HL-60/S4 (cell line): ENCODE data around the gene CD22.
"Not testable (repeated sequence)": the region's sequence is repeated elsewhere in the genome, so short reads cannot be mapped to it uniquely, and the experiment has no call there.

Experiments
- in situ Hi-C: fragments of 300-500 bp; cut with MboI; formaldehyde crosslinking; loops from 2 replicates; pipeline ENCODE4 v1.14.3; 2022; ENCODE audit warnings: low sequenced_read_pairs

Gene CD22

DNA sequence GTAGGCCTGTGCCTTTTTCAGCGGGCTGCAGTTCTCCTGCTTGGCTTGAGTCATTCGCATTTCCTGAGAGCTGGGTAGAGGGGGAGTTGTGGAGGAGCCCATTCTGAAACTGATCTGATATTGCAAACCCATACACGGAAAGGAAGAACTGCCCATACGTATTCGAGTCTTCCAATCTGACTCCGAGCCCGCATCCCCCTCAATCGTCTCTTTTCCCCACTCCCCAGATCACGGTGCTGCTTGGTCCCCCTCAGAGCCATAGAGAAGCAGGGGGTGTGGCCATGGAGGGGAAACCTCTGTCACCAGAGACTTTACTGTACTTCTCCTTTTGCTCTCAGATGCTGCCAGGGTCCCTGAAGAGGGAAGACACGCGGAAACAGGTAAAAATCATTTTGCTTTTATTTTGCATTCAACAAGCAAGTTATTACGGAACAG lies at the start of gene CD22:
CD22 (plus strand) TSS at position 337 of the 435 bp plus-strand sequence. CDS start 2,854 bp downstream, outside the sequence.
- in situ Hi-C loops = no loop called here

DNA sequence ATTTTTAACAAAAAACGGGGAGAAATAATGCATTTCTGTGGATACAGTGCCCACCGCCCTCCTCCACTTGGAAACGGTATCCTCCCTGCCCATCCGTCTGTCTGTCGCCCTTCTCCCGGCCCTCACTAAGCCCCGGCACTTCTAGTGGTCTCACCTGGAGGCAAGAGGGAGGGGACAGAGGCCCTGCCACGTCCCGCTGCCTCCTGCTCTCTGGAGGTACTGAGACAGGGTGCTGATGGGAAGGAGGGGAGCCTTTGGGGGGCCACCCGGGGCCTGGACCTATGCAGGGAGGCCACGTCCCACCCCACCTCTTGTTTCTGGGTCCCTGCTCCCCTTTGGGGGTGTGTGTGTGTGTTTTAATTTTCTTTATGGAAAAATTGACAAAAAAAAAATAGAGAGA lies 49.6 kb upstream of the CD22 start:
- in situ Hi-C loops = no loop called here

DNA sequence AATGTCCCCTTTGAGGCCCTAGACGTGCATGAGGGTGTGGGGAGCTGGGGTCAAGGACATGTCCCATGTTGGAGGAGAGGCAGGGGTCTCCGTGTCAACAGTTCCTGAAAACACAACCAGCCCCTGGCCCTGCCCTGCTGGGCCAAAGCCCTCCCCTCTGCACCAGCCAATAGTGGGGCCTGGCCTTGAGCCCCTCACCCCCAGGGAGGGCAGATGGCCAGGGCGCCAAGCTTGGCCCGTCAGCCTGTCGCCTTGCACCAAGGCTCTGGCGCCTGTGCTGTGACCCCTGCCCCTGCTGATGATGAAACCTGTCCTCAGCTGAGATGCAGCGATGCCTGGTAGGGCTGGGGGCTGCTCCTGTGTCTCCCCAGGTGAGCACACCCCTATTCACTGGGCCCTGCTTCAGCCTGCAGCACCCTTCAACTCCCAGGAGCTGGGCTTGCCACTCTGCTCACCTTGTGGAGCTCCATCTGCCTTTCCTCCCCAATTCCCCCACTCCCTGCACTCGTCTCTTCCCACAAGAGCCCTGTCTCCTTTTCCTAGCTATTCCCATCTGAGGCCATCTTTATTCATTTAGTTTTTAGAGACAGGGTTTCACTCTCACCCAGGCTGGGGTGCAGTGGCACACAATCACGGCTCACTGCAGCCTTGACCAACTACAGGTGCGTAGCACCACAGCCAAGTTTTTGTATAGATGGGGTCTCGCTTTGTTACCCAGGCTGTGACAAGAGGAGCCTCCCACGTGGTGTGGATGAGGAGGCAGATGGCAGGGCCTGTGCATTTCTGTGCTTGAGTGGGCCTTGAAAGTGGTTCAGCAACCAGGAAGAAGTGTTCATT lies 48.8 kb upstream of the CD22 start:
- in situ Hi-C loops = no loop called here

DNA sequence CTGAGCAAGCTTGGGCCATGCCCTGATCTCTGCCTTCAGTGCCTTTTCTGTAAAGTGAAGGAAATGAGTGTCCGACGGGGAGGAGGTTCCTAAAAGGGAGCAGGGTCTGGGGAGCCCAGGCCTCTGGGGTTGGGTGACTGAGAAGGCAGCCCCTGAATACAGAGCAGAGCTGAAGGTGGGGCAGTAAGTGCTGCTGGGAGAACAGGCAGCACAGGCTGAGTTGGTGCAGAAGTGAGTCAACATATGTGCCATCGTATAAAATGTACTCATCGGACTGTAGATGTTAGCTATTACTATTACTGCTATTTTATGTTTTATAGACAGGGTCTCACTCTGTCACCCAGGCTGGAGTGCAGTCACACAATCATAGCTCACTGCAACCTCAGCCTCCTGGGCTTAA lies 47.7 kb upstream of the CD22 start:
- in situ Hi-C loops = no loop called here

DNA sequence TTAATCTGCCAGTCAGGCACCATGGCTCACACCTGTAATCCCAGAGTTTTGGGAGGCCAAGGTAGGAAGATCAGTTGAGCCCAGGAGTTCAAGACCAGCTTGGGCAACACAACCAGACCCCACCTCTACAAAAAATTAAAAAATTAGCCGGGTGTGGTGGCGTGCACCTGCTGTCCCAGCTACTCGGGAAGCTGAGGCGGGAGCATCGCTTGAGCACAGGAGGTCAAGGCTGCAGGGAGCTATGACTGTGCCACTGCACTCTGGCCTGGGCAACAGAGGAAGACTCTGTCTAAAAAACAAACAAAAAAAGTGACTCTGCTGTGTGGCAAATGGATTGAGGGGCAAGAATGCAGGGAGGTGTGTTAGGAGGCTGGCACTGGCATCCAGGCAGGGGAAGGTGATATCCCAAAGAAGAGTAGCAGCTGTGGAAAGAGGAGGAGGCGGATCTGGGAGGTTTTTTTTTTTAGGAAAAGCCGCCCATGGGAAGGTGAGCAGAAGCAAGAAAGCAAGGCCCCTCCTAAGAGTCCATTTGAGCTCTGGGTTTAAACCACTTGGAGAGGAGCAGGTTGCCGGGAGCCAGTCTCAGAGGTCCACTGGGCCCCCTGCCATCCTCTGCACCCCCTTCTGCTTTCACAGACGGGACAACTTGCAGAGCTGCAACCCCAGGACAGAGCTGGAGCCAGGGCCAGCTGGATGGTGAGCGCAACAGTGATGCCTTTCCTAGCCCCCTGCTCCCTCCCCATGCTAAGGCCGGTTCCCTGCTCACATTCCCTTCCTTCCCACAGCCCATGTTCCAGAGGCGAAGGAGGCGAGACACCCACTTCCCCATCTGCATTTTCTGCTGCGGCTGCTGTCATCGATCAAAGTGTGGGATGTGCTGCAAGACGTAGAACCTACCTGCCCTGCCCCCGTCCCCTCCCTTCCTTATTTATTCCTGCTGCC lies 44.6 kb upstream of the CD22 start:
- in situ Hi-C loops = no loop called here

- in situ Hi-C loops = no loop called here
Measured at GRCh38 chr19:35285095-35285449, 43.9 kb upstream of the CD22 start.

DNA sequence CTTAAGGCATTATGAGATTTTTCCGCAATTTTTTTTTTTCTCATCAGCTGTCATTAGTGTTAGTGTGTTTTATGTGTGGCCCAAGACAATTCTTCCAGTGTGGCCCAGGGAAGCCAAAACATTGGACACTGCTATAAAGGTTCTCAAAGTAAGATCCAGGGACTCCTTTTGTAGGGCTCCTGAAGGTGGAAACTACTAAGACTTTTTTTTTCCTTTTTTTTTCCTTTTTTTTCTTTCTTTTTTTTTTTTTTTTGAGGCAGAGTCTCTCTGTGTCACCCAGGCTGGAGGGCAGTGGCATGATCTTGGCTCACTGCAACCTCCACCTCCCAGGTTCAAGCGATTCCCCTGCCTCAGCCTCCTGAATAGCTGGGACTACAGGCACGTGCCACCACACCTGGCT lies 43.5 kb upstream of the CD22 start:
- in situ Hi-C loops = not testable (repeated sequence)

DNA sequence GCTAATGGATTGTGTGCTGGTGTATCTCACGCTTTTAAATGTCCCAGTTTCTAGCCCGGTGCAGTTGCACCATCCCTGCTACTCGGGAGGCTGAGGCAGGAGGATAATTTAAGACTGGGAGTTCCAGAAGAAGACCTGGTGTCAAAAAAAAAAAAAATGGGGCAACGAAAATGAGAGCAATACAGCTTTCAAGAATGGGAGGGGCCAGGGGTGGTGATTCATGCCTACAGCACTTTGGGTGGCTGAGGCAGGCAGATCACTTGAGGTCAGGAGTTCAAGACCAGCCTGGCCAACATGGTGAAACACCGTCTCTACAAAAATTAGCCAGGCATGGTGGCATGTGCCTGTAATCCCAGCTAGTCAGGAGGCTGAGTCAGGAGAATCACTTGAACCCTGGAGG lies 42.9 kb upstream of the CD22 start:
- in situ Hi-C loops = not testable (repeated sequence)

GRCh38 chr19:35287713-35288112 lies 41.3 kb upstream of the CD22 start:
- in situ Hi-C loops = no loop called here

- in situ Hi-C loops = no loop called here
Measured at GRCh38 chr19:35288331-35288730, 40.7 kb upstream of the CD22 start.

DNA sequence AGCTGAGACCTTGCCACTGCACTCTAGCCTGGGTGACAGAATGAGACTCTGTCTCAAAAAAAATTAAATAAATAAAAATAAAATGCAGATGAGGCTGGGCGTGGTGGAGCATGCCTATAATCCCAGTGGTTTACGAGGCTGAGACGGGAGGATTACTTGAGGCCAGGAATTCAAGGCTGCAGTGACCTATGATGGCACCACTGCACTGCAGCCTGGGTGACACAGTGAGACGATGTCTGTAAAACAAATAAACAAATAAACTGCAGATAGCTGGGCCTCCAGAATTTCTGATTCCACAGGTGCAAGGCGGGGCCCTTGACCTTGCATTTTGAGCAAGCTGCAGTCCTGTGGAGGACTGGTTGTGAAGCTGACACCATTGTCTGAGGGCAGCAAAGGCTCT lies 40.1 kb upstream of the CD22 start:
- in situ Hi-C loops = no loop called here

GRCh38 chr19:35290381-35291127 lies 38.4 kb upstream of the CD22 start:
- in situ Hi-C loops = no loop called here

GRCh38 chr19:35291259-35291658 lies 37.7 kb upstream of the CD22 start:
- in situ Hi-C loops = no loop called here

GRCh38 chr19:35291916-35292315 lies 37.1 kb upstream of the CD22 start, which contains the start of gene MAG:
Gene MAG (plus strand): TSS chr19:35292161. CDS start chr19:35295409, 3,248 bp downstream.
- in situ Hi-C loops = no loop called here

GRCh38 chr19:35292421-35293362 lies 36.3 kb upstream of the CD22 start:
- in situ Hi-C loops = no loop called here

DNA sequence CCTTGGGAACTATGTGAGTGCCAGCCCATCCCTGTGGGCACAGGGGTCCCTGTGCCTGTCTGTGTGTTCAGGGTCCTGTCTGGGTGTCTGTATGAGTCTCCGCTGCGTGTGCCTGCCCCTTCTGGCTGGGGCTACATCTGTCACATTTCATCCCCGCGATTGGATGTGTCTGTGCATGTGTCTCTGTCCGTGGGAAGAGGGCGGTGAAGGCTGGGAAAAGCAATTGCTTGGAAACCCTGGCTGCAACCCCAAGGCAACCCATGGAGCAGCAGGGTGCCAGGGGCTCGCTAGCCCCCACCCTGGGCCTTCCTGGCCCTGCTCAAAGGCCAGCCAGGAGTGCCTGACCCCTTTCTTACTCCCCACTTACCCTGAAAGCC lies 35.6 kb upstream of the CD22 start:
- in situ Hi-C loops = no loop called here

GRCh38 chr19:35293808-35294207 lies 35.2 kb upstream of the CD22 start:
- in situ Hi-C loops = no loop called here

- in situ Hi-C loops = no loop called here
Measured at GRCh38 chr19:35294328-35294727, 34.7 kb upstream of the CD22 start.

GRCh38 chr19:35294859-35295791 lies 33.9 kb upstream of the CD22 start:
- in situ Hi-C loops = no loop called here
